G401.6 (cell line): Measurements from ENCODE around the gene MSN.
"Not testable (repeated sequence)": the region's sequence is repeated elsewhere in the genome, so short reads cannot be mapped to it uniquely, and the experiment has no call there.

Experiments used
- FAIRE-seq: peaks from 2 replicates; lab custom pipeline; 2012; peaks lifted over from hg19 to GRCh38; lab: Jason Lieb, UNC

Gene MSN

DNA sequence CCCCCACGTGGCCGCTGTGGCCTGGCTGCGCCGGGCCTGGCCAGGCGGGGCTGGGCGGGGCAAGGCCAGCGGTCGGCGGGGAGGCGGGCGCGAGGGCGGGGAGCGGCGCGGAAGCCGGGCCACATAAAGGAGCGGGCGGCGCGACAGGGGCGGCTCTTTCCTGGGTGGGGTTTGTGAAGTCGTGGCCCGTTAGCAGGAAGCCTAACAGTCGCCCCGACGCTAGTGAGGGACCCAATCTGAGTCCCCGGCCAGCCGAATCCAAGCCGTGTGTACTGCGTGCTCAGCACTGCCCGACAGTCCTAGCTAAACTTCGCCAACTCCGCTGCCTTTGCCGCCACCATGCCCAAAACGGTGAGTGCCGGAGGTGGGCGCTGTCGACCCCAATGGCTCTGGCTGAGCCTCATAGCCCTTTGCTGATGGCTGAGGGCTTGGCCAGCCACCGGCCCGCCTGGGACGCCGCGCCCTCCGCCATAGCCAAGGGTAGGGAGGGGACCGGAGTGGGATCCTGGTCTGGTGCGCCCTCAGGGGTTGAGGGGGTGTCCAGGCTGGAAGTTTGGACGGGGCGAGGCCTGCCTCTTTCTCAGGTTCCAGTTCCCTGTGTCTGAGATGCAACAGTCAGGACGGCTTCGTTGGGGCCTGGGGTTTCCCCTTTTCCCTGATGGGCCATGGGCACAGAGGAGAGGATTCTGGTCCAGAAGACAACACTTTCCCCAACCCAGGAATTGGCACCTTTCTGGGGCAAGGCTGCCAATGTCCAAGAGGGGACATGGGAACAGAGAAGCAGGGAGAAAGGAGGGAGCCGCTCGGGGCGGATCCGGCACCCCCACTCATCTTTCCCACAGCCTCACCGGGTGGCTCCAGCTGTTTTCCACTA is at the start of gene MSN:
MSN (plus strand) TSS at position 152 of the 874 bp plus-strand sequence; CDS start at position 340, 188 bp downstream.
- no peak for FAIRE-seq

DNA sequence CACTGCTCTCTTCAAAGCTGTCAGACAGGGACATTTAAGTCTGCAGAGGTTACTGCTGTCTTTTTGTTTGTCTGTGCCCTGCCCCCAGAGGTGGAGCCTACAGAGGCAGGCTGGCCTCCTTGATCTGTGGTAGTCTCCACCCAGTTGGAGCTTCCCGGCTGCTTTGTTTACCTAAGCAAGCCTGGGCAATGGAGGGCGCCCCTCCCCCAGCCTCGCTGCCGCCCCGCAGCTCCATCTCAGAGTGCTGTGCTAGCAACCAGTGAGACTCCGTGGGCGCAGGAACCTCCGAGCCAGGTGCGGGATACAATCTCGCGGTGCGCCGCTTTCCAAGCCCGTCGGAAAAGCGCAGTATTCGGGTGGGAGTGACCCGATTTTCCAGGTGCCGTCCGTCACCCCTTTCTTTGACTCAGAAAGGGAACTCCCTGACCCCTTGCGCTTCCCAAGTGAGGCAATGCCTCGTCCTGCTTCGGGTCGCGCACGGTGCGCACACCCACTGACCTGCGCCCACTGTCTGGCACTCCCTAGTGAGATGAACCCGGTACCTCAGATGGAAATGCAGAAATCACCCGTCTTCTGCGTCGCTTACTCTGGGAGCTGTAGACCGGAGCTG is 47.3 kb upstream of the MSN start:
- not testable (repeated sequence) for FAIRE-seq

GRCh38 chrX:65630771-65631170 is 36.7 kb upstream of the MSN start:
- FAIRE-seq: no peak

GRCh38 chrX:65633826-65634225 is 33.6 kb upstream of the MSN start:
- FAIRE-seq: no peak

GRCh38 chrX:65634732-65635131 is 32.7 kb upstream of the MSN start:
- FAIRE-seq: no peak

DNA sequence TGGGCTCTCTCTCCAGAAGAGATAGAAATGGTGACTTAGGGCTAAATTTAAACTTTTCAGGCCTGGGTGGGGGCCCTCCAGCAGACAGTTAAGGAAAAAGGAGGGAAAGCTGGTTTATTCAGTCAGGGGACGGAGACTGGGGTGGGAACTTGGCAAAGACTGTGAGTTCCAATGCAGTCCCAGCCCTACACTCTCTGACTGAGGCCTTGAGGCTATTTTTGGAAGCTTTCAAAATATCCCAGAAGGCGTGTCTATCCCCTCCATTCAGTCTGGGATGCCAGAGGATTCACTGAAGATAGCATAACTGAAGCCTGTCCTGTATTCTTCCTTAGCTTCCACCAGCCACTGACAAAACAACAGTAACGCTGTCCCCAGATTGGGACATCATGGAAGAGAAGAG is 32.1 kb upstream of the MSN start:
- FAIRE-seq: no peak

DNA sequence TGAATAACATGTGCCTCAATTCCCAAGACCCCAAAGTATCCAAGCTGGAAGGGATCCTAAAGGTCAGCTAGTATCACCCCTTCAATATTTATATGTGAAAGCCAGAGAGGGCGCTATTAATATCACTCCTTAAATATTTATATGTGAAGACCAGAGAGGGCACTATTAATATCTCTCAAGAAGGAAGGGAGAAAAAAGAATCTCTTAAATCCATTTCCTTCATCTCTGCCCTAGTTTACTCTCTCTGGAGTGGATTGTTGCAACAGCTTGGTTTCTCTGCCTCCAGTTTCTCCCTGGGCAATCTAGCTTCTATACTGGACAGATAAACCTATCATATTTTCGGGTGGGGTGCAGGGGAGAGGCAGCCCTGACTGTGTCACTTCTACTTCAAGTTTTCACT is 31.6 kb upstream of the MSN start:
- FAIRE-seq: no peak

DNA sequence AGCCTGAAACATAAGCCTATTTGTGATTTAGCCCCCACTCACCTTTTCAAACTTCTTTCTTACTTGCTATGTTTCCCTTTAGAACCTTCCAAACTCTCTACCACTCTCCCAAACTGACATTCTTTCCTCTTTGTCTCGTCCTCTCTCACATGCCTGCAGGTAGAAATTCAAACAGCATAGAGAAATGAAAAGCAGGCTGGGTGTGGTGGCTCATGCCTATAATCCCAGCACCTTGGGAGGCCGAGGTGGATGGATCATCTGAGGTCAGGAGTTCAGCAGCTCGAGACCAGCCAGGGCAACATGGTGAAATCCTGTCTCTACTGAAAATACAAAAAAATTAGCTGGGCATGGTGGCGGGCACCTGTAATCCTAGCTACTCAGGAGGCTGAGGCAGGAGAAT is 31.2 kb upstream of the MSN start:
- FAIRE-seq: not testable (repeated sequence)

DNA sequence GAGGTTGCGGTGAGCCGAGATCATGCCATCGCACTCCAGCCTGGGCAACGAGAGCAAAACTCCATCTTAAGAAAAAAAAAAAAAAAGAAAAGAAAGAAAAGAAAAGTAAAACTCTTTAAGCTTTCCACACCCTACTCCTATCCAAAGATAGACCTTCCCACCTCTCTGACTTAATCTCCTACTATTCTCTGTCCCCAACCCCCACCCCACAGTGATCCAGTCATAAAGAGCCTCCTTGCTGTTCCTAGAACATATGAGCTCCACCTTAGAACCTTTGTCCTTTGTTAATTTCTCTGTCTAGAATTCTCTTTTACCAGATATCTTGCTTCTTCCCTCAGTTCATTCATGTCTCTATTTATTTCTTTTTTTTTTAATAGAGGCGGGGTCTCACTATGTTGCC is 30.1 kb upstream of the MSN start:
- FAIRE-seq: no peak

DNA sequence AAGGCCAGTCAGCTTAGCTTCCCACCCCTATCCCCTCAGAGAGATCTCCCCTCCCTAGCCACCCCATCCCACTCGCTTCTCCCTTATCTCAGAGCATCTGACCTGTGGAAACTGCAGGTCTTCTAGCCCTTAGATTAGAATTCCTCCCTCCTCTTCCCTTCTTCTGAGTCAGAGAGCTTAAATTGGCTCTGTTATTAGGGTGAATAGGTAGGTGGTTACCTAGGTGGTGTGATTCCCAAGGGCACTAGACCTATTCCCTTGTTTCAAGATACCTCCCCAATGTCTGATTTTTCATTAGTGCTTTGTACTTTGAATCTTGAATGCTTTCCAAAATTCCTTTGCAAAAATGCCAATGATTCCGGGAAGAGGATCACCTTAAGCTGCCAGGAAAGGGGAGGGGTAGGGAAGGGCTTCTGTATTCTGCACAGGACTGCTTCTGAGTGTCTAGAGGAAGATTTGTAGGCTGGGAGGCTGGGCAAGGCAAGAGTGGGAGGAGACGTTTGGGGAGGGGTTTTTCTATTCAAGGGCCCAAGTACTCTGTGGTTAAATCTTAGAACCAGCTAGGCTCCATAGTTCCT is 24.5 kb upstream of the MSN start:
- FAIRE-seq: no peak

DNA sequence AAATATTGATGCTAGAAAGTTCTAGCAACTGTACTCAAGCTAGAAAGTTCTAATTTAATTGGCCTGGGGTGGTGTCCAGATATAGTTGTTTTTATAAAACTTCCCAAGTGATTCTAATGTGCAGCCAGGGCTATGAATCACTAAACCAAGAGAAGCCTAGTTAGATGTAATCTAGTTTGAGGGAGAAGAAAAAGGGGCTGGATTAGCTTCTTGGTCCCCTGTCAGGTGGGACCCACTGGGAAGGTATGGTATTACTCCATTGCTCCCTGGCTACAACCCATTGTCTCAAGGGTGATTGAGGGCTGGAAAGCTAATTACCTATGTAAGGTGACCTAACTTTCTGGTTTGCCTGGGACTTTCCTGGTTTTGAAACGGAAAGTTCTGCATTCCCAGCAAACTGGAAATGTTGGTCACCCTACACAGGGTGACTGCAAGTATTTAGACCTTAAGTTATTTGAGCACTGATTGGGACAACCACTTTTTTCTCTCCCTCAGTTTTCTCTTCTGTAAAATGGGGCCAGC is 23.9 kb upstream of the MSN start:
- no peak for FAIRE-seq

DNA sequence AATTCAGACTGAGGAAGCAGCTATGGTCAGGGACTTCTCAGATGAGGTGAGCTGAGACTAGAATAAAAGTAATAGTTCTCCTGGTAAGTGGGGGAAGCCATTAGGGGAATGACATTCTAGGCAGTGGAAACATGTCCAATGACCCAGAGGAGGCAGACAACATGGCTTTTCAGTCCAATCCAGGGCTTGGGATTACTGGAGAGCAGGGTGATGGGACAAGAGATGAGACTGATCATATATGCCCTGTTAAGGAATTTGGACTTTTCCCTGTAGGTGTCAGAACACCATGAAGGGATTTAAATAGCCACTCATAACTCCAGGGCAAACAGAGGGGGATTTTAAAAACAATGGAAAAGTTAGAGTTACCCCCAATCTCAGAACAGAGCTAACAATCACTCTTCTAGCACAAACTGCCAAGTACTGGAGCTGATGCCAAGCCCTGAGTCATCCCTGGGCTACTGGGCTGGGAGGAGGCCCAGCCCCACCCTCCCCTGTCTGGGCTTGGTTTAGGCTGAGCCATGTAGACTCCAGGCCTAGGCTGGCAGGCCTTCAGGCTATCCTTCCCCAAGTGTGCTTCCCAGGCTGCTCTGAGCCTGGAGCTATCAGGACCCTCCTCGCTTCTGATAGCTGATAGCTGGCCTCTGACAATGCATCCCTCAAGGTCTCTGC is 22.7 kb upstream of the MSN start:
- FAIRE-seq: no peak

DNA sequence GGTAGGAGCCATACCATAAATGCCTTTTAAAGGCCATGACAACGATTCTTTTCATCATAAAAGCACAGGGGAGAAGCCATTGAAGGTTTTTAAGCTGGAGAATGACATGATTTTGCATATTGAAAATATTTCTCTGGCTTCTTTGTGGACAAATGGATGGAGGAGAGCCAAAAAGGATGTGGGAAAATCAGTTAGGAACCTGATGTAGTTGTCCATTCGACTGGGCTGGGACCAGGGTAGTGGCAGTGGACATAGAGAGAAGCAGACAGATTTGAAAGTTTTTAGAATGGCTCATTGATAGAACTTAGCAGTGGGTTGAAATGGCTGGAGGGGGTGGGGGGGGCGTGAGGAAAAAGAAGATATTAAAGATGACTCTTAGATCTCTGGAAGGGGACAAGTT is 19.7 kb upstream of the MSN start:
- FAIRE-seq: no peak

DNA sequence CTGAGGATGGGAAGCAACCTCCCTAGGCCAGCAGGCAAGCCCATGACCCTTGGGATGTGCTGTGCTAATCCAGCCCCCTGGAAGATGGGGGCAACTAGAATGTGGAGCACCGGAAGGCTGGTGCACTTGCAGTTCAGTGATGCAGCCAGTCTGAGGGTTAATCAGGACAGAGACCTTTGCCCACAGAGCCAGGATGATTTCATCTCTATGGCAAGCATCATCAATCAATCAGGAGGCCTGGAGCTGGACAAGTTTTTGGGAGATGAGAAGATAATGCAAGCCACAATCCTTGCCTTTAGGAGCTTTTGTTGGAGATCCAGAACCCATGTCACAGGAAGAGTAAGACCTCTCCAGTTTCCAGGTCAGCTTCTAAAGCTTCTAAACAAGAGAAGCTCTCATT is 15.4 kb upstream of the MSN start:
- no peak for FAIRE-seq

DNA sequence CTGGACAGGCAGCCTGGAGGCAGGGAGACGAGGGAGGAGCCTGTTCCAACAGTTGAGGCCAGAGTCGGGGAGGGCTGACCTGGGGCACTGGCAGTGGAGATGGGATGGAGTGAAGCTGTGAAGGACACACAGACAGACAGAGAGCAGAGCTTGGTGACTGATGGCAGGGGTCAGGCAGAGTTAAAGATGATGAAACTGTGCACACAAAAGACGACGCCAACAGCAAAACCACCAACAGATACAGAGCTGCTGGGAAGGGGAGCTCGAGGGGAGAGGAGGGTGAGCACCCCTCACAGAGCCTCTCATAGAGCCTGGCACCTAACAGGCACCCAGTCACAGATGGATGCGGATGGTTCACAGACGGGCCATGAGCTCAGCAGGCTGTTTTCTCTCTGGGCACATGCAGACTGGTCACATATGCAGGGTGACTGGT is 10.4 kb upstream of the MSN start:
- not testable (repeated sequence) for FAIRE-seq

DNA sequence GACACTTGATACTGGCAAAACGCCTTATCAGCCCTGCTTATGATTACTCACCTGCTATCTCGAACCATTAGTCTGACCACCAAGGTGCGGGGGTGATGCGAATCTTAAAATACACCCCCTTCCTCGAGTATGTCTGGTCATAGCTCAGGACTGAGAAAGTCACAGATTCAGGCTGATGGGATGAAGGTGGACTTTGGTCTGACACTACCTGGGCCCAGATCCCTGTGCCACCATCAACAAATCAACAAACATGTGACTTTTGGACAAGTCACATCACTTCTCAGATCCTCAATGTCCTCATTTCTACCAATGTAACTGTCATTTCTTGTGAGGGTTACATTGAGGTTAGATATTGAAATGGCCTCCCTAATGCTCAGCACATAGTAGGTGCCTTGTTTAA is 9.8 kb upstream of the MSN start:
- FAIRE-seq: no peak

GRCh38 chrX:65658229-65658628 is 9.2 kb upstream of the MSN start:
- FAIRE-seq: no peak

- no peak for FAIRE-seq
Observed at GRCh38 chrX:65667157-65667502, 324 bp upstream of the MSN start.

GRCh38 chrX:65668377-65669310 is 1.2 kb downstream of the MSN start:
- FAIRE-seq: no peak

GRCh38 chrX:65671286-65671685 is 3.8 kb downstream of the MSN start:
- FAIRE-seq: no peak

DNA sequence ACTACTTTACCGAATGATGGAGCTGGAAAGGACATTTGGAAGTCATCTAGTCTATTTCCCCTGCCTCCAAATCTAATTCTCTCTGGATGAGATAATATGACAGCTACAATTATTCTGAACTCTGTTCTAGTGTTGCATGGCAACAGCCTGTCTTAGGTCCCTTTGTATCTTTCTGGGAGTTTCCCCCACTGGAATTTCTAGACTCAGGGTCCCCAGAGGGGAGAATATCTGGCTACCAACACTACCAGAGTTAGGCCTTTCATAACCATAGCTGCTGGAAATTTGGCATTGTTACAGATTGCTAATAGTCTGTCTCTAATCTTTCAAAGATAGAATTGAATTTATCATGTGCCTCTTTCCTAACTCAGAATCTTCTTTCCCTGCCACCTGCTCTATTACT is 4.5 kb downstream of the MSN start:
- FAIRE-seq: no peak

DNA sequence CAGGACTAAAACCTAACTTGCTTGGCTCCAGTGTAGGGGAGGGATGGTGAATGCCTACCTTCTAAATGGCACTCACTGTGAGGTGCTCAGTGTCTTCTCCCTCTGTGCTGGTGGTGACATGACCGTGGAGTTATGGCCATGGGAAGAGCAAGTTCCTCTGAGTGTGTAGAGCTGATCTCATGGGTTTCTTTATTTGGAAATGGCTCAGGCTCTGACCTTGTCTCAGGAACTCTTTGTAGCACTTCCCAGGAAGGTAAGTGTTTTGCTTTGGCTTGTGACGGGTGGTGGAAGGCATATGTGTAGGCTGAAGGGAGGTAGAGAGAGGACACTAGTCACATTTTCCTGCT is 6.4 kb downstream of the MSN start:
- no peak for FAIRE-seq
